Amniotic stem cell (primary cell): Measurements from ENCODE around the gene CACNA1S.

Experiments used
- DNase-seq: peaks from one replicate; lab custom pipeline; 2025; lab: John Stamatoyannopoulos, UW

CACNA1S gene

GRCh38 chr1:201009962-201010645 lies 102.1 kb downstream of the CACNA1S start:
- DNase-seq = no peak

GRCh38 chr1:201008666-201009360 lies 103.4 kb downstream of the CACNA1S start:
- DNase-seq = no peak

GRCh38 chr1:201007481-201007880 lies 104.7 kb downstream of the CACNA1S start:
- no peak for DNase-seq

- no peak for DNase-seq
Observed at GRCh38 chr1:201006450-201006849, 105.8 kb downstream of the CACNA1S start.

GRCh38 chr1:201004732-201005131 lies 107.5 kb downstream of the CACNA1S start:
- DNase-seq = no peak

GRCh38 chr1:201004154-201004553 lies 108.1 kb downstream of the CACNA1S start:
- no peak for DNase-seq

GRCh38 chr1:201002510-201002909 lies 109.7 kb downstream of the CACNA1S start:
- no peak for DNase-seq

- no peak for DNase-seq
Observed at GRCh38 chr1:201001962-201002361, 110.3 kb downstream of the CACNA1S start.

- no peak for DNase-seq
Observed at GRCh38 chr1:201000391-201000790, 111.8 kb downstream of the CACNA1S start.

GRCh38 chr1:200999667-201000066 lies 112.6 kb downstream of the CACNA1S start:
- DNase-seq = no peak

- DNase-seq = no peak
Observed at GRCh38 chr1:200998323-200998722, 113.9 kb downstream of the CACNA1S start.

- DNase-seq = no peak
Observed at GRCh38 chr1:200992382-200993048, 119.7 kb downstream of the CACNA1S start.

- no peak for DNase-seq
Observed at GRCh38 chr1:200991097-200991614, 121.1 kb downstream of the CACNA1S start.

- DNase-seq = no peak
Observed at GRCh38 chr1:200990114-200990513, 122.1 kb downstream of the CACNA1S start.
